ENCODE measurements around the gene SLC27A5. TPM values are rescaled to one million over a fixed set of nuclear protein-coding genes. Genes with fewer than 3 reads are reported as not detected.
A peak's percentile ranks its signal among the peaks of the same experiment; 100 is the strongest.

The SLC27A5 gene
- total RNA-seq, 1 experiment from 2014 or later, result 8.4 TPM

- H3K27ac ChIP-seq, result no peak overlapping the region
- H3K27me3 ChIP-seq (ENCODE audit: insufficient read depth, low read depth), result no peaks in the 10 kb centered on the region
- H3K79me2 ChIP-seq (ENCODE audit: low read depth), result no peaks in the 10 kb centered on the region
- CTCF ChIA-PET, result no interaction called here
- H2AFZ ChIP-seq, result no peak overlapping the region
- H3K4me3 ChIP-seq, result peak overlapping the region; percentile 68; the same call in 1 of the 2 replicates
- peaks cover 18% of the 10 kb centered on the region for H3F3A ChIP-seq (ENCODE audit: insufficient read depth, low read depth)
- H4K20me1 ChIP-seq (ENCODE audit: insufficient read depth), result no peaks in the 10 kb centered on the region
- intact Hi-C loops (cut with micrococcal nuclease; ENCODE audit: unreplicated experiment), result loop anchor here (5.0 kb wide), 1 partner anchor 95 kb away; the partner anchor contains the start of gene ZNF837
- no peaks in the 10 kb centered on the region for H3K9me2 ChIP-seq (ENCODE audit: insufficient read depth)
- TF ChIP-seq, protein P1, sequence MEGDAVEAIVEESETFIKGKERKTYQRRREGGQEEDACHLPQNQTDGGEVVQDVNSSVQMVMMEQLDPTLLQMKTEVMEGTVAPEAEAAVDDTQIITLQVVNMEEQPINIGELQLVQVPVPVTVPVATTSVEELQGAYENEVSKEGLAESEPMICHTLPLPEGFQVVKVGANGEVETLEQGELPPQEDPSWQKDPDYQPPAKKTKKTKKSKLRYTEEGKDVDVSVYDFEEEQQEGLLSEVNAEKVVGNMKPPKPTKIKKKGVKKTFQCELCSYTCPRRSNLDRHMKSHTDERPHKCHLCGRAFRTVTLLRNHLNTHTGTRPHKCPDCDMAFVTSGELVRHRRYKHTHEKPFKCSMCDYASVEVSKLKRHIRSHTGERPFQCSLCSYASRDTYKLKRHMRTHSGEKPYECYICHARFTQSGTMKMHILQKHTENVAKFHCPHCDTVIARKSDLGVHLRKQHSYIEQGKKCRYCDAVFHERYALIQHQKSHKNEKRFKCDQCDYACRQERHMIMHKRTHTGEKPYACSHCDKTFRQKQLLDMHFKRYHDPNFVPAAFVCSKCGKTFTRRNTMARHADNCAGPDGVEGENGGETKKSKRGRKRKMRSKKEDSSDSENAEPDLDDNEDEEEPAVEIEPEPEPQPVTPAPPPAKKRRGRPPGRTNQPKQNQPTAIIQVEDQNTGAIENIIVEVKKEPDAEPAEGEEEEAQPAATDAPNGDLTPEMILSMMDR (conservative IDR thresholded peaks at IDR 0.05), result no peak
- TF ChIP-seq EZH2 (IDR thresholded peaks at IDR 0.05; ENCODE audit: low read depth), result no peak
- H3K9me3 ChIP-seq (ENCODE audit: insufficient read depth, low read depth), result no peaks in the 10 kb centered on the region
- H3K36me3 ChIP-seq (ENCODE audit: low read depth), result no peaks in the 10 kb centered on the region
- H3K4me2 ChIP-seq, result peak overlapping the region; percentile 88
- H3K4me1 ChIP-seq (replicated peaks; ENCODE audit: insufficient read depth), result peaks cover 18% of the 10 kb centered on the region; the same call in 1 of the 2 replicates
- BruUV-seq (replicated peaks), result no TSS peak
- DNase-seq, result no peak
- POLR2A ChIA-PET (ENCODE audit: unreplicated experiment), result interaction anchor here (1.1 kb wide), 1 partner anchor 115 kb away, joined by 3 read pairs; the partner anchor contains the start of gene ZNF497
Measured at GRCh38 chr19:58477130-58477529, 34.7 kb downstream of the SLC27A5 start.

- intact Hi-C loops (cut with micrococcal nuclease; ENCODE audit: unreplicated experiment), result loop anchor here (1.0 to 5.0 kb wide), 3 partner anchors 23 to 94 kb away; partner anchors contain the start of genes ZBTB45 and ZNF837
Measured at GRCh38 chr19:58476498-58477015, 35.2 kb downstream of the SLC27A5 start.

DNA sequence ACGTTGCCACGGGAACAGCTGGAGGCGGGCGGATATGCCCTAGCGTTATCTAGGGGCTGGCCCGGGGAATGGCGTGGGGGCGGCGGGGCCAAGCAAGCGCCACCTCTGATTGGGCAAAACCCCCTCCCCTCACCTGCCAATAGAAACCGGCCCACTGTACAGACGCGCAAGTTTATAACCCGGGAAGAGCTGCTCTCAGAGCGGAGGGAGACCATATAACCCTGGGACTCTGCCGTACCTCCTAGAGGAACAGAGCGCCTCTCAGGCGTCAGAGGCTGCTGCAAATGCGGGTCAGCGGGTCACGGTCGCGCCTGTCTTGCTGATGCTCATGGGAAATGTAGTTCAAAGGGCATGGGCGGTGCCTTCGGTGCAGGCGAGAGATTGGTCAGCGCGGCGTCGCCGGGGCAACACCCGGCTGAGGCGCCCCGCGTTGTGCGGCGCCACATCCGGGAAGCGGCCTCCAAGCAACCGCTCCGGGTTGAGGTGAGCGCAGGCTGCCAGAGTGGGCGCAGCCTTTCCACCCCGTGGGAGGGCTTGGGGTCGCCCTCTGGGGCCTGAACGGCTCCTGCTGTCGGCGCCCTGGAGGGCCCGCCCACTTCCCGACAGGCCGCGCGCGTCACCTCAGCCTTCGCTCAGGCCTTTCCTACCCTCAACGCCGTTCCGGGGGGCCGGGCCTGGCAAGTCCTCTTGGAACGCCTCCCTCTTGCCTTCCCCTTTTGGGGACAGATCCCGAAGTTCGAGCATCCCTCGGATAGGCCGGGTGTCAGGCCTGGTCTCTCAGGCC lies 35.9 kb downstream of the SLC27A5 start, which contains the start of gene ZNF446:
Gene ZNF446 (plus strand): TSS at position 639 of the 784 bp plus-strand sequence. CDS start 867 bp downstream, outside the sequence.
- no TSS peak for BruUV-seq (replicated peaks)
- CTCF ChIA-PET, result no interaction called here
- Histone ChIP-seq H4K20me1 (ENCODE audit: insufficient read depth) (no peaks in the 10 kb centered on the region), H3K27me3 (ENCODE audit: insufficient read depth, low read depth) (no peaks in the 10 kb centered on the region), H2AFZ (peak within 1 kb of the TSS; percentile 77), H3K4me2 (peak within 1 kb of the TSS; percentile 88), H3K27ac (peak within 1 kb of the TSS; percentile 51), H3K4me3 (peak within 1 kb of the TSS; percentile 68), H3F3A (ENCODE audit: insufficient read depth, low read depth) (peaks cover 18% of the 10 kb centered on the region), H3K79me2 (ENCODE audit: low read depth) (no peaks in the 10 kb centered on the region), H3K9me3 (ENCODE audit: insufficient read depth, low read depth) (no peaks in the 10 kb centered on the region), H3K4me1 (replicated peaks; ENCODE audit: insufficient read depth) (peaks cover 18% of the 10 kb centered on the region; the same call in 1 of the 2 replicates), H3K36me3 (ENCODE audit: low read depth) (no peaks in the 10 kb centered on the region), H3K9me2 (ENCODE audit: insufficient read depth) (no peaks in the 10 kb centered on the region)
- intact Hi-C loops (cut with micrococcal nuclease; ENCODE audit: unreplicated experiment), result loop anchor here (1.0 to 5.0 kb wide), 3 partner anchors 23 to 94 kb away; partner anchors contain the start of genes ZBTB45 and ZNF837
- DNase-seq, result peak; percentile 84 to 90
- TF ChIP-seq, protein P1 (conservative IDR thresholded peaks at IDR 0.05), result no peak
- no peak for TF ChIP-seq EZH2 (IDR thresholded peaks at IDR 0.05; ENCODE audit: low read depth)
- POLR2A ChIA-PET (ENCODE audit: unreplicated experiment), result interaction anchor here (1.1 kb wide), 1 partner anchor 113 kb away, joined by 3 read pairs; the partner anchor contains the start of gene ZNF497

More at GRCh38 chr19:58476498-58477015, 35.2 kb downstream of the SLC27A5 start:
- peak overlapping the region; percentile 68 for H3K4me3 ChIP-seq
- H3K4me2 ChIP-seq, result peak overlapping the region; percentile 88
- H3K9me2 ChIP-seq (ENCODE audit: insufficient read depth), result no peaks in the 10 kb centered on the region
- H3K9me3 ChIP-seq (ENCODE audit: insufficient read depth, low read depth), result no peaks in the 10 kb centered on the region
- H3K27me3 ChIP-seq (ENCODE audit: insufficient read depth, low read depth), result no peaks in the 10 kb centered on the region
- TF ChIP-seq EZH2 (IDR thresholded peaks at IDR 0.05; ENCODE audit: low read depth), result no peak
- TF ChIP-seq, protein P1 (conservative IDR thresholded peaks at IDR 0.05), result no peak
- no peaks in the 10 kb centered on the region for H3K36me3 ChIP-seq (ENCODE audit: low read depth)
- H2AFZ ChIP-seq, result peak overlapping the region; percentile 77
- H4K20me1 ChIP-seq (ENCODE audit: insufficient read depth), result no peaks in the 10 kb centered on the region
- H3K79me2 ChIP-seq (ENCODE audit: low read depth), result no peaks in the 10 kb centered on the region
- POLR2A ChIA-PET (ENCODE audit: unreplicated experiment), result interaction anchor here (0.6 to 1.1 kb wide), 2 partner anchors 69 to 114 kb away, joined by 3 read pairs; partner anchors contain the start of gene ZNF497
- DNase-seq, result peak in 1 of 2 experiments; percentile 6
- CTCF ChIA-PET, result no interaction called here
- H3K27ac ChIP-seq, result peak overlapping the region; percentile 51
- peaks cover 18% of the 10 kb centered on the region for H3F3A ChIP-seq (ENCODE audit: insufficient read depth, low read depth)
- peaks cover 18% of the 10 kb centered on the region; the same call in 1 of the 2 replicates for H3K4me1 ChIP-seq (replicated peaks; ENCODE audit: insufficient read depth)
- TSS peak; percentile 24 for BruUV-seq (replicated peaks)

Measured in PC-9 (cell line).